GM11168 (cell line): Measurements from ENCODE around the gene GRID1.

Source experiments
- in situ Hi-C: fragments of 300-500 bp; cut with MboI; formaldehyde crosslinking; loops from one replicate; pipeline ENCODE4 v1.12.0; 2022; ENCODE audit warnings: low sequenced_read_pairs; ENCODE audit not compliant: unreplicated experiment

GRID1 gene

GRCh38 chr10:86366033-86366901 is at the start of gene GRID1:
GRID1 (minus strand) TSS chr10:86366795.
- in situ Hi-C loops: no loop called here

- in situ Hi-C loops: no loop called here
Measured at GRCh38 chr10:86415583-86415982, 49.0 kb upstream of the GRID1 start.

GRCh38 chr10:86415116-86415515 is 48.5 kb upstream of the GRID1 start:
- in situ Hi-C loops: no loop called here

GRCh38 chr10:86413046-86413728 is 46.6 kb upstream of the GRID1 start:
- in situ Hi-C loops: no loop called here

GRCh38 chr10:86411852-86412560 is 45.4 kb upstream of the GRID1 start:
- in situ Hi-C loops: no loop called here

- in situ Hi-C loops: no loop called here
Measured at GRCh38 chr10:86411281-86411841, 44.8 kb upstream of the GRID1 start.

GRCh38 chr10:86410542-86411124 is 44.0 kb upstream of the GRID1 start:
- in situ Hi-C loops: no loop called here

GRCh38 chr10:86409183-86409582 is 42.6 kb upstream of the GRID1 start:
- in situ Hi-C loops: no loop called here

GRCh38 chr10:86403183-86403797 is 36.7 kb upstream of the GRID1 start:
- in situ Hi-C loops: no loop called here

- in situ Hi-C loops: no loop called here
Measured at GRCh38 chr10:86402283-86402941, 35.8 kb upstream of the GRID1 start.

- in situ Hi-C loops: no loop called here
Measured at GRCh38 chr10:86401588-86402282, 35.1 kb upstream of the GRID1 start.

GRCh38 chr10:86400705-86401587 is 34.4 kb upstream of the GRID1 start:
- in situ Hi-C loops: no loop called here

GRCh38 chr10:86399879-86400704 is 33.5 kb upstream of the GRID1 start:
- in situ Hi-C loops: loop anchor here (5.0 kb wide), 1 partner anchor 187 kb away; no protein-coding TSS in a partner anchor

- in situ Hi-C loops: loop anchor here (5.0 kb wide), 1 partner anchor 188 kb away; no protein-coding TSS in a partner anchor
Measured at GRCh38 chr10:86399514-86399878, 32.9 kb upstream of the GRID1 start.

- in situ Hi-C loops: loop anchor here (5.0 kb wide), 1 partner anchor 190 kb away; no protein-coding TSS in a partner anchor
Measured at GRCh38 chr10:86397120-86397519, 30.5 kb upstream of the GRID1 start.

GRCh38 chr10:86393862-86394455 is 27.4 kb upstream of the GRID1 start:
- in situ Hi-C loops: no loop called here
